GM21360 (cell line): ENCODE measurements around the gene CX3CL1.

Source experiments
- ATAC-seq: cut with Tn5 transposase; IDR thresholded peaks from one replicate; pipeline ENCODE4 v1.9.1; 2021; ENCODE audit warnings: mild to moderate bottlenecking, moderate library complexity; ENCODE audit not compliant: unreplicated experiment

The CX3CL1 gene

DNA sequence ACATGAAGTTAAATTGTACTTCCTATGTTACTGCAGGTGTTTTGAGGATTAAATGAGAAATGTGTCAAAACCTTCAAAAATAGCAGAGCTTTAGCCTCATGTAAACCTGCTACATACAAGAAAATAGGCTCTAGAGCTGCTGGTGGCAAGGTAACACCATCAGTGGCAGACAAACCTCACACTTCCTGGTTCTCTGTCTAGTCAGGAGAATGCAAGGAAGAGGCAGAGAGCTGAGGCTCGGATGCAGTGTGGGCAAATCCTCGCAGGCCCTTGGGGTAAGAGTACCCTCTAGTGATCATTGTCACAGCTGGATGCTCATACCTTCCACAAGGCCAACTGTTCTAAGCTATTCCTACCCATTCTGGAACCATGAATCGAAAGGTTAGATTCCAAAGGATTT is 60.7 kb downstream of the CX3CL1 start:
- ATAC-seq, result no peak

DNA sequence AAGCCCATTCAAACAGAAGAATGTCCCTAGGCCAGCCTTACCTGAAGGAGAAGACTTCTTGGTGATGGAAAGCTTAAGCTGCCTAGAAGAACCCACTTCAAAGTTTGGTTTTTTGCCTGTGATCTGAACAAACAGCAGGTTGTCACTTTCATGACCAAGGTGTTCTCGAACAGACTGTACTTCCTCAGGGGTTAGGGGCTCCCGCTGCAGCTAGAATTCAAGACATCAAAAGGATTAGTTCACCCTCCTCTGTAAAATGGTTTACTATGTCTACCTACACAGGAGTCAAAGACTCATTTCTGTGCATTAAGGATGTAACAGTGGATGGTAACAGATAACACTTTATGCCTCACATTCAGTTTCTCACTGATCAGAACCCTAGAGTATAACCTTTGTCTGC is 61.7 kb downstream of the CX3CL1 start:
- no peak for ATAC-seq
